ENCODE results near the gene TBR1. TPM values are rescaled to one million over a fixed set of nuclear protein-coding genes. Genes with fewer than 3 reads are reported as not detected.

TBR1 gene
- total RNA-seq, 4 donors from 2014 or later = not detected

- Histone ChIP-seq H3K9me3 (no peaks in the 10 kb centered on the region), H3K27me3 (peaks cover 0 to 49% of the 10 kb centered on the region in 2 donors), H3K4me1 (peaks cover 0 to 50% (median 10%) of the 10 kb centered on the region in 4 donors), H3K27ac (no peak overlapping the region), H3K36me3 (no peaks in the 10 kb centered on the region), H3K4me3 (peak overlapping the region; percentile 23 to 54 (median 46))
- no peak for DNase-seq
- TF ChIP-seq POLR2A (IDR thresholded peaks at IDR 0.05) = no peak
- no peak for TF ChIP-seq CTCF (IDR thresholded peaks at IDR 0.05)
Measured at GRCh38 chr2:161415034-161415986, 787 bp upstream of the TBR1 start.

GRCh38 chr2:161416708-161417437 lies 776 bp downstream of the TBR1 start:
- Histone ChIP-seq H3K9me3 (no peaks in the 10 kb centered on the region), H3K27ac (no peak overlapping the region), H3K36me3 (no peaks in the 10 kb centered on the region), H3K4me3 (no peak overlapping the region), H3K4me1 (peaks cover 0 to 50% (median 10%) of the 10 kb centered on the region in 4 donors), H3K27me3 (peaks cover 0 to 51% of the 10 kb centered on the region in 2 donors)
- no peak for TF ChIP-seq CTCF (IDR thresholded peaks at IDR 0.05)
- TF ChIP-seq POLR2A (IDR thresholded peaks at IDR 0.05) = no peak
- no peak for DNase-seq

- Histone ChIP-seq H3K27ac (no peak overlapping the region), H3K27me3 (peaks cover 0 to 59% of the 10 kb centered on the region in 2 donors), H3K36me3 (no peaks in the 10 kb centered on the region), H3K4me3 (no peak overlapping the region), H3K9me3 (no peaks in the 10 kb centered on the region), H3K4me1 (peaks cover 0 to 50% (median 10%) of the 10 kb centered on the region in 4 donors)
- no peak for TF ChIP-seq CTCF (IDR thresholded peaks at IDR 0.05)
- TF ChIP-seq POLR2A (IDR thresholded peaks at IDR 0.05) = no peak
- no peak for DNase-seq
Measured at GRCh38 chr2:161417438-161418274, 1.6 kb downstream of the TBR1 start.

- Histone ChIP-seq H3K4me1 (peaks cover 0 to 54% (median 12%) of the 10 kb centered on the region in 4 donors), H3K4me3 (peak overlapping the region in 2 of 4 donors; percentile 12 to 18), H3K27ac (no peak overlapping the region), H3K27me3 (peaks cover 0 to 65% of the 10 kb centered on the region in 2 donors), H3K9me3 (no peaks in the 10 kb centered on the region), H3K36me3 (no peaks in the 10 kb centered on the region)
- no peak for DNase-seq
- TF ChIP-seq CTCF (IDR thresholded peaks at IDR 0.05) (no peak), POLR2A (IDR thresholded peaks at IDR 0.05) (no peak)
Measured at GRCh38 chr2:161418275-161418714, 2.2 kb downstream of the TBR1 start.

Data from Peyer's patch (tissue), 4 donors.